Endothelial cell of umbilical vein (primary cell): Measurements from ENCODE around the gene ABTB2.

ENCODE experiments used
- JUN ChIP-seq: IDR thresholded peaks from 2 replicates; pipeline ENCODE4 v1.6.1; 2011; ENCODE audit warnings: borderline replicate concordance, low read depth; ENCODE audit not compliant: insufficient read length, insufficient read depth
- POLR2A ChIP-seq: IDR thresholded peaks from 2 replicates; pipeline ENCODE4 v1.6.1; 2012; ENCODE audit warnings: low read depth, mild to moderate bottlenecking, control low read depth, low read length
- POLR2AphosphoS5 ChIP-seq: IDR thresholded peaks from 2 replicates; pipeline ENCODE4 v1.6.1; 2012; ENCODE audit warnings: low read depth, mild to moderate bottlenecking, control low read depth, low read length, moderate library complexity; ENCODE audit not compliant: insufficient read depth
- TF ChIP-seq, protein P1 (sequence below), 2 donors: IDR thresholded peaks; 1 replicate in 1 of 2; 2 replicates in 1 of 2; pipeline ENCODE4 v1.5.1; 2011; ENCODE audit warnings: low read length in 2 of 2, mild to moderate bottlenecking in 2 of 2, moderate library complexity in 2 of 2, control low read depth in 1 of 2, inconsistent platforms in 1 of 2, low read depth in 1 of 2; ENCODE audit not compliant: insufficient read depth in 1 of 2; ENCODE audit errors: extremely low read depth in 1 of 2

DNA sequence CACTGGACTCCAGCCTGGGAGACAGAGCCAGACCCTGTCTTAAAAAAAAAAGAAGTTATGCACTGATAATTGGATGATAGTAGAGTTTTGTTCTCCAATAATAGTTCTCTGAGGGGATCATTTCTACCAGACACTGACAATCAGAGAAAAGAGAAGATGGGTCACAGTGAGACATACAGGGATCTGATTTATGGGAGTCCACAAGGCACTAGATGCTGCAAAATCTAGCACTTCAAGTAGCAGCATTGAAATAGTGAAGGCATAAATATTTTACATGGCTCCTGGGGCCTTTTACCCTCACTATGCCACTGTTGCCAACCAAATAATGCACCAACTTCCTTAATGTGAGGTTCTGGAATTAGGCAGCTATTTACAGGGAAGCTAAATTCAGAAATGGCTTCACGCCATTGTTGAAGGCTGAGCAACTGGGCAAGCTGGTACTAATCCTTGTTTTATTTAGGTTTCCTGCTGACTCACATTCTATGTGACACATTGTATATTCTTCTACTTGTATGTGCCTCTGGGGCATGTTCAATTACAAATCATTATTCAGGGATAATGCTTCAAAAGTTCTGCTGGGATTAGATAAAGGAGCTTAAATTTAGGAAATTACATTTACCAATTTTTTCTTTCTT lies 38.2 kb upstream of the ABTB2 start:
- TF ChIP-seq, protein P1, sequence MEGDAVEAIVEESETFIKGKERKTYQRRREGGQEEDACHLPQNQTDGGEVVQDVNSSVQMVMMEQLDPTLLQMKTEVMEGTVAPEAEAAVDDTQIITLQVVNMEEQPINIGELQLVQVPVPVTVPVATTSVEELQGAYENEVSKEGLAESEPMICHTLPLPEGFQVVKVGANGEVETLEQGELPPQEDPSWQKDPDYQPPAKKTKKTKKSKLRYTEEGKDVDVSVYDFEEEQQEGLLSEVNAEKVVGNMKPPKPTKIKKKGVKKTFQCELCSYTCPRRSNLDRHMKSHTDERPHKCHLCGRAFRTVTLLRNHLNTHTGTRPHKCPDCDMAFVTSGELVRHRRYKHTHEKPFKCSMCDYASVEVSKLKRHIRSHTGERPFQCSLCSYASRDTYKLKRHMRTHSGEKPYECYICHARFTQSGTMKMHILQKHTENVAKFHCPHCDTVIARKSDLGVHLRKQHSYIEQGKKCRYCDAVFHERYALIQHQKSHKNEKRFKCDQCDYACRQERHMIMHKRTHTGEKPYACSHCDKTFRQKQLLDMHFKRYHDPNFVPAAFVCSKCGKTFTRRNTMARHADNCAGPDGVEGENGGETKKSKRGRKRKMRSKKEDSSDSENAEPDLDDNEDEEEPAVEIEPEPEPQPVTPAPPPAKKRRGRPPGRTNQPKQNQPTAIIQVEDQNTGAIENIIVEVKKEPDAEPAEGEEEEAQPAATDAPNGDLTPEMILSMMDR (IDR thresholded peaks at IDR 0.05; ENCODE audit: extremely low read depth in 1 of 2, insufficient read depth in 1 of 2, low read depth in 1 of 2, low read length in 2 of 2): no peak
- TF ChIP-seq POLR2A (no peak), POLR2AphosphoS5 (no peak), JUN (no peak)
